GM21723 (cell line): ENCODE results near the gene HNRNPC.
"Not testable (repeated sequence)": the region's sequence is repeated elsewhere in the genome, so short reads cannot be mapped to it uniquely, and the experiment has no call there.

Source experiments
- ATAC-seq: cut with Tn5 transposase; IDR thresholded peaks from one replicate; pipeline ENCODE4 v1.9.1; 2021; ENCODE audit warnings: mild to moderate bottlenecking, moderate library complexity; ENCODE audit not compliant: unreplicated experiment

HNRNPC gene

GRCh38 chr14:21248338-21248737 lies 20.9 kb downstream of the HNRNPC start:
- no peak for ATAC-seq

- no peak for ATAC-seq
Measured at GRCh38 chr14:21245813-21246212, 23.4 kb downstream of the HNRNPC start.

DNA sequence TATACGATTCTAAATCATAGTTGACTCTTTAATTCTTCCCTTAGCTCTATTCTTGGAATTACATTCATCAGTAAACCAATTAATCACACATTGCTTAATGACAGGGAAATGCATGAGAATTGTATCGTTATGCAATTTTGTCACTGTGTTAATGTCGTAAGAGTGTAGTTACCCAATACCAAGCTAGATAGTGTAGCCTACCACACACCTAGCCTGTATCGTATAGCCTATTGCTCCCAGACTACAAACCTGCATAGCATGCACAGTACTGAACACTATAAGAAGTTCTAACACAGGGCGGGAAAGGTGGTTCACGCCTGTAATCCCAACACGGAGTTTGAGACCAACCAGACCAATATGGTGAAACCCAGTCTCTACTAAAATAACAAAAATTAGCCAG lies 24.7 kb downstream of the HNRNPC start:
- no peak for ATAC-seq

- ATAC-seq = no peak
Measured at GRCh38 chr14:21241218-21241819, 27.9 kb downstream of the HNRNPC start.

DNA sequence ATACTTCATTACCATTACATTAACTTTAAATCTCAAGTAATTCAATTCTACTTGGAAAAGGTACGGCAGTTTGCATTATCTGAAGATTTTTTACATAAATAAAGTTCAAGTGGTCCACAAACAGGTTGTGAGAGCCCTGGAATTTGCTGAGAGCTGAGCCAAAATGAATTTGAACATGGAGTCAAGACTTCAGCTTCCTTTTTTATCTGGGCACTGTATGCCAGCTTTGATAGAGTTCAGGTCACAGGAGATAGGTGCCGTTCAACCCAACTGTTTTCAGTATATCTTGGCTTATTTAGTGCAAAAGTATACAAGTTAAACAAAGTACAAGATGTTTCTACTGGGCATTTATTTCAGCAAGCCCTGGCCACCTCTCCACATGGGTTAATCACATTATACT lies 28.8 kb downstream of the HNRNPC start:
- ATAC-seq = no peak

DNA sequence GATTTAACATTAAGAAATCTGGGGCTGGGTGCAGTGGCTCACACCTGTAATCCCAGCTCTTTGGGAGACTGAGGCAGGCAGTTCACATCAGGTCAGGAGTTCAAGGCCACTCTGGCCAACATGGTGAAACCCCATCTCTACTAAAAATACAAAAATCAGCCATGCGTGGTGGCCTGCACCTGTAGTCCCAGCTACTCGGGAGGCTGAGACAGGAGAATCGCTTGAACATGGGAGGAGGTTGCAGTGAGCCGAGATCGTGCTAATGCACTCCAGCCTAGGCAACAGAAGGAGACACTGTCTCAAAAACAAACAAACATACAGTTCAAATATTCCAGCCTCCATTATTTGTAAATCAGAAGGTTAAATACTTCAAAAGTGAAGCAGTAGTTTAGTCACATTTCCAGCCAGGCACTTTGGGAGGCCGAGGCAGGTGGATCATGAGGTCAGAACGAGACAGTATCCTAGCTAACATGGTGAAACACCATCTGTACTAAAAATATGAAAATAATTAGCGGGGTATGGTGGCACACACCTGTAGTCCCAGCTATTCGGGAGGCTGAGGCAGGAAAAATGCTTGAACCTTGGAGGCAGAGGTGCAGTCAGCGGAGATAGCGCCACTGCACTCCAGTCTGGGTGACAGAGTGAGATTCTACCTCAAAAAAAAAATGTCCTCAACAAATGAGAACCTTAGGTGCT lies 30.3 kb downstream of the HNRNPC start:
- no peak for ATAC-seq

DNA sequence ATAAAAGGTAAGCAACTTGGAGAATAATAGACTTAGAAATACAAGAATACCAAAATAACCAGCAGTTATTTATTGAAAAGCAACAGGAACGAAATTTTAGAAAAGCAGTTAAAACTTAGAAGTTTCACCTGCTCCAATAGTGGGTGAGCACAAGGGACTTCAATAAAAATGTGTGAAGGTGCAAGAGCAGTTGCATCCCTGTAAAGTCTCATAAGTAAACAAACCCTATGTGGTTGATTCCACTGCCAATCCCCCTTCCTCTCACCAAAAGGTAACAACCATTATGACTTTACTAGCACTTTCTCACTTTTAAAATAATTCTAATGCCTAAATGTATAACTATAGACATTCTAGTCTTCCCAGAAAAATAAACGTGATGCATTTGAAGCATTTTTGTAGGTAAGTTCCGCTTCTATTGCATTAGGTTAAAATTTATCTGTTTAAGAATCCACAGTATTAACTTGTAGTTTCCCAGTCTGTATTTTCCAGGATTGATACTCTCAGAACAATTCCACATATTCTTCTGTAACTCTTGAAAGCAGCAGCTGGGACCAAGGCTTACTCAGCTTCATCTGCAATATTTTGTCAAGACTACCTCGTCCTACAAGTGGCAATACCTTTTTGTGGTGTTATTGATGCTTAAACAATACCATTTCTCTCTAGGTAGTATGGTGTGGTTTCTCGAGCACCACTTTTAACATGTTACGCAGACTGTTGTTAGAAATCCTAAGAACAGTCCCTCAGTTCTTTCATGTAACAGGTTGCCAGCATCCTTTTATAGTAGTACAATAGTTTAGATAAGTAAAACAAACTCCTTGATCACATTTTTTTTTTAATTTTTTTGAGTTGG lies 32.1 kb downstream of the HNRNPC start:
- no peak for ATAC-seq

DNA sequence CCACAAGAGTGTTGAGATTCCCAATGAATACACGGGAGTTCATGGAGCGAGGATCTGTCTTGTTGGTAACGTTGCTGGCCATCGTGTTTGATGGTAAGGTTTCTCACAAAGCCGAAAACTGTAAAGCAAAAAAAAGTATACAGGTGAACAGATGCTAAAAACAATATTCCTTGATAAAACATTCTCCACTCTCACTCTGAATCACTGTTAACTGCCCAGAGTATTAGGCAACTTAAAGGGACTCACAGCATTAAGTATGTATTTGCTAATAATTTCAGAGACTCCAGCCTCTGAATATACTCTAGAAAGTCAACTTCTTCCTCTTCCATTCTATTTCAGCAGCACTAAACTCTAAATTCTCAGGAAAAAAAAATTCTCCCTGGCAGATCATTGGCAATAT lies 35.1 kb downstream of the HNRNPC start:
- ATAC-seq = no peak

- no peak for ATAC-seq
Measured at GRCh38 chr14:21233457-21234076, 35.7 kb downstream of the HNRNPC start.

- no peak for ATAC-seq
Measured at GRCh38 chr14:21231020-21231652, 38.1 kb downstream of the HNRNPC start.

- ATAC-seq = no peak
Measured at GRCh38 chr14:21229821-21230220, 39.4 kb downstream of the HNRNPC start.

GRCh38 chr14:21227981-21228380 lies 41.3 kb downstream of the HNRNPC start:
- ATAC-seq = no peak

DNA sequence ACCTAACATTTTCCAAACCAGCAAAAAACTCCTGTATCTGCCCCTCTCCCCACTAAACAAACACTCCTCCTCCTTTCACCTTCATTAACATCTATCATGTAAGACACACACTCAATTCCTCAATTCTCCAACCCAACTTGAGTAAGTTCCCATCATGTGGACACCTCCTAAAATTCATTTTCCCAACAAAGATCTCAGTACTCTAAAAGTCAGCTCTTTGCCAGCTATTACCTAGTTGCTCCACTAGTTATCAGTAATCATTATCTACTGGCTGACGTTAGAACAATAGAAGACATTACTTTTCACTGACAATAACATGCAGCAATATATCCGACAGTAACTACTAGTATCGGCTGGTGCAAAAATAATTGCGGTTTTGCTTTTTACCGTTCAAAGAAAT lies 42.1 kb downstream of the HNRNPC start:
- no peak for ATAC-seq

GRCh38 chr14:21226467-21226866 lies 42.8 kb downstream of the HNRNPC start:
- ATAC-seq = no peak

GRCh38 chr14:21225164-21225563 lies 44.1 kb downstream of the HNRNPC start:
- ATAC-seq = not testable (repeated sequence)

DNA sequence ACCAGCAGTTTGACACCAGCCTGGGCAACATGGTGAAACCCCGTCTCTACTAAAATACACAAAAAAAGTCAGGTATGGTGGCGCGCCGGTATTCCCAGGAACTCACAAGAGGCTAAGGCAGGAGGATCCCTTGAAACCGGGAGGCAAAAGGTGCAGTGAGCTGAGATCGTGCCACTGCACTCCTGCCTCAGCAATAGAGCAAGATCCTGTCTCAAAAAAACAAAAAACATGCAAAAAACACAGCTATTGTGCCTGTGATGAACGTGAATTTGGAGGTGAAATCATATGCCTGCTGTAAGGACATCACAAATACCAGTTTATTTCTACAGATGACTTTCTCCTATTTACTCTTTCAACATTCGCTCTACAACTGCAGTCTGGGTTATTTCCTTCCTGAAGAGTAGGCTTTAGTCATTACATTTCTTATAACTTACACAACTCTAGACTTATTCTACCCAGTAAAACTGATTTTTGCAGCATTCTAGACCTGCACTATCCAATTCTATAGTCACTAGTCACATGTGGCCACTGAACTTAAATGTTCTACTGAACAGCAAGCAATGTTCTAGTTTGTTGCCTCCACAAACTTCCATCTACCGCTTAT lies 48.3 kb downstream of the HNRNPC start:
- no peak for ATAC-seq

DNA sequence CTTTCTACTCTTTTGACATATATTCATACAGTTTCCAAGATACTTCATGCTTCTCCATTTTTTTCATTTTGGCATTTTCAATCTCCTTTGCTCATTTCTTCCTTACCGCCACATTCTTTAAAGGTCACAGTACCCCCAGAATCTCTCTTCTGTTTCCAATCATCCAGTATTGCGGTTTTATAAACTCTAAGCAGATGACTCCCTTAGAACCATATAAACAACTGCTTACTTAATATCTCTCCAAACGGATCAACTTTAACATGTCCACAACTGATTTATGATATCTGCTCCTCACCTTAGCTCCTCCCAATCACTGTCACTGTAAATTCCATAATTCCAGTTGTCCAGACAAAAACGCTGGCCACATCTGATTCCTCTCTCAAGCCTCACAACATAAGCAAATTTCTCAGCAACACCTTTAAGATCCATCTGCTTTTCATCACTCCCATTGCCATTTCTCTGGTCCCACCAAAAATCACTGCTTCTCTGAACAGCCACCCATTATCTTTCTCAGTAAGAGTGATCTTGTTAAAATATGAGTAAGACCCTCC lies 49.6 kb downstream of the HNRNPC start:
- ATAC-seq = no peak

DNA sequence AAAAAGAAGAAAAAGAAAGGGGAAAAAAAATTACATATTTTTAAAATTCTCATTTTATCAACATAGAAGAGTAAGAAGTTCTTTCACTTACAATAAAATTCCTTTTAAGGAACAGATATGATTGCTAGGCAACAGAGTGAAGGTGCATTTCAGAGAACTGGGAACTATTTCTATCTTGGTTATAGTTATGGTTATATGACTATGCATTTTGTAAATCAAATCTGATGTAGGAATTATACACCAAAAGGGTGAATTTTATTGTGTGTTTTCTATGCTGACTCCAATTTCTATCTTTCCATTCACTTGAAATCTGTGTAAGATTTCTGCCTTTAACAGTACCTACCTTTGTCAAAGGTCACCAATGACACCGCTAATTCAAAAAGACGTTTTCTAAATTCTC lies 50.1 kb downstream of the HNRNPC start:
- no peak for ATAC-seq

- no peak for ATAC-seq
Measured at GRCh38 chr14:21215879-21216251, 53.4 kb downstream of the HNRNPC start.

DNA sequence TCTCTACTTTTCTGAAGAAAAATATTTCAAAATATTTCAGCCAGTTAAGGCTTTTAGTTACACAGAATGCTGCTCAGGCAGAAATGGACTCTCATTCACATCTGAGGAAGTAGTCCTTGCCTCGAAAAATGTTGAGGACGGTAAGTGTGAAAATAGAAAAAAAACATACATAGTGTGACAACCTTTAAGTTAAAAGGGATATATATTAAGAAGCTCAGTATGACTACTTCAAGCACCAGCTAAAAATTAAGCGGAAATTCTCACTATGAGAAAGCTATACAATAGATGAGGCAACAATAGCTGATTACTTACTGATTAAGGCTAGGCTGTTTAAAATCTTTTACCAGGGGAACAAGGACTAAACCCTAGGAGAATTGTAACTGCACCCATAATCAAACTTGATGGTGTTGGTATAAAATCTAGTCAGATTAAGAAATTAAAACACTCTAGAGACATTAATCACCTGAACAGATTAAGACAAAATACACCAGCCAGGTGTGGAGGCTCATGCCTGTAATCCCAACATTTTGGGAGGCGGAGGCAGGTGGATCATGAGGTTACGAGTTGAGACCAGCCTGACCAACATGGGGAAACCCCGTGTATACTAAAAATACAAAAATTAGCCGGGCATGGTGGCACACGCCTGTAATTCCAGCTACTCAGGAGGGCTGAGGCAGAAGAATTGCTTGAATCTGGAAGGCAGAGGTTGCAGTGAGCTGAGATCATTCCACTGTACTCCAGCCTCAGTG lies 53.9 kb downstream of the HNRNPC start:
- no peak for ATAC-seq
